ENCODE measurements around the gene BAZ1A. TPM values are rescaled to one million over a fixed set of nuclear protein-coding genes. Genes with fewer than 3 reads are reported as not detected.

Gene BAZ1A
- total RNA-seq, 2 donors from 2014 or later = 25.3 to 31.5 TPM

GRCh38 chr14:34711796-34712712 is 163.1 kb downstream of the BAZ1A start:
- no peaks in the 10 kb centered on the region for H3K36me3 ChIP-seq
- H3K9me3 ChIP-seq = no peaks in the 10 kb centered on the region
- H3K4me3 ChIP-seq = no peak overlapping the region
- no peaks in the 10 kb centered on the region for H3K27me3 ChIP-seq (replicated peaks; ENCODE audit: insufficient read depth)
- peak overlapping the region; percentile 94 to 99 for H3K27ac ChIP-seq
- intact Hi-C loops (cut with DNase I) = loop anchor here (5.0 kb wide), 1 partner anchor 690 kb away; the partner anchor contains the start of gene NFKBIA
- no peak for DNase-seq (ENCODE audit: low spot score)
- no peaks in the 10 kb centered on the region for H3K4me1 ChIP-seq (replicated peaks)
- no peak for TF ChIP-seq POLR2AphosphoS5 (IDR thresholded peaks at IDR 0.05)
- TF ChIP-seq CTCF (IDR thresholded peaks at IDR 0.05) = no peak
- no peak for TF ChIP-seq POLR2A (IDR thresholded peaks at IDR 0.05)
- 60% methylated on average over 4 of the region's 4 CpGs for WGBS

GRCh38 chr14:34711169-34711568 is 164.0 kb downstream of the BAZ1A start:
- Histone ChIP-seq H3K4me3 (no peak overlapping the region), H3K36me3 (no peaks in the 10 kb centered on the region), H3K4me1 (replicated peaks) (no peaks in the 10 kb centered on the region), H3K27me3 (replicated peaks; ENCODE audit: insufficient read depth) (no peaks in the 10 kb centered on the region), H3K9me3 (no peaks in the 10 kb centered on the region), H3K27ac (peak overlapping the region; percentile 9 to 94)
- TF ChIP-seq POLR2A (IDR thresholded peaks at IDR 0.05) (no peak), POLR2AphosphoS5 (IDR thresholded peaks at IDR 0.05) (peak; percentile 62), CTCF (IDR thresholded peaks at IDR 0.05) (no peak)
- DNase-seq (ENCODE audit: low spot score) = no peak
- intact Hi-C loops (cut with DNase I) = loop anchor here (5.0 kb wide), 1 partner anchor 691 kb away; the partner anchor contains the start of gene NFKBIA
- WGBS = 29% methylated on average over 3 of the region's 3 CpGs

GRCh38 chr14:34710744-34711143 is 164.4 kb downstream of the BAZ1A start:
- H3K36me3 ChIP-seq = no peaks in the 10 kb centered on the region
- H3K4me3 ChIP-seq = no peak overlapping the region
- H3K9me3 ChIP-seq = no peaks in the 10 kb centered on the region
- TF ChIP-seq CTCF (IDR thresholded peaks at IDR 0.05) = no peak
- no peak for TF ChIP-seq POLR2AphosphoS5 (IDR thresholded peaks at IDR 0.05)
- no peak for TF ChIP-seq POLR2A (IDR thresholded peaks at IDR 0.05)
- no peaks in the 10 kb centered on the region for H3K4me1 ChIP-seq (replicated peaks)
- DNase-seq (ENCODE audit: low spot score) = no peak
- no peaks in the 10 kb centered on the region for H3K27me3 ChIP-seq (replicated peaks; ENCODE audit: insufficient read depth)
- 25% methylated on average over 2 of the region's 2 CpGs for WGBS
- intact Hi-C loops (cut with DNase I) = loop anchor here (5.0 kb wide), 1 partner anchor 692 kb away; the partner anchor contains the start of gene NFKBIA
- peak overlapping the region; percentile 9 to 94 for H3K27ac ChIP-seq

- Histone ChIP-seq H3K9me3 (no peaks in the 10 kb centered on the region), H3K27ac (peak overlapping the region in 1 of 2 donors; percentile 45), H3K4me1 (replicated peaks) (no peaks in the 10 kb centered on the region), H3K27me3 (replicated peaks; ENCODE audit: insufficient read depth) (no peaks in the 10 kb centered on the region), H3K36me3 (no peaks in the 10 kb centered on the region), H3K4me3 (no peak overlapping the region)
- WGBS = 60% methylated on average over 1 of the region's 1 CpG
- TF ChIP-seq POLR2A (IDR thresholded peaks at IDR 0.05) (no peak), CTCF (IDR thresholded peaks at IDR 0.05) (no peak)
- no peak for DNase-seq (ENCODE audit: low spot score)
- intact Hi-C loops (cut with DNase I) = loop anchor here (5.0 kb wide), 1 partner anchor 692 kb away; the partner anchor contains the start of gene NFKBIA
These were observed 165.2 kb downstream of the BAZ1A start for GRCh38 chr14:34710006-34710405.

Data from prostate gland (tissue), 2 donors.